HL-60 (cell line): ENCODE results near the gene MOXD1.

Experiments
- DNase-seq, 2 experiments: peaks; one replicate each; pipeline ENCODE4 v3.0.0-alpha.2; 2010 to 2020; ENCODE audit warnings: low read depth in 1 of 2, low spot score in 1 of 2
- H3K27ac ChIP-seq: fragments of 250-450 bp; sonication (Bioruptor Pico); replicated peaks from 2 replicates; pipeline ENCODE4 v1.5.1; 2020; ENCODE audit warnings: mild to moderate bottlenecking, moderate library complexity
- H3K27me3 ChIP-seq: fragments of 250-450 bp; sonication (Bioruptor Pico); 2 replicates; pipeline ENCODE4 v1.5.1; 2021; ENCODE audit warnings: mild to moderate bottlenecking, moderate library complexity; ENCODE audit not compliant: insufficient read depth, poor library complexity, severe bottlenecking
- H3K4me3 ChIP-seq: replicated peaks from 2 replicates; pipeline ENCODE4 v1.5.1; 2011; ENCODE audit warnings: mild to moderate bottlenecking, control low read depth, low read length; ENCODE audit not compliant: insufficient read depth
- CTCF ChIP-seq: IDR thresholded peaks from one replicate; pipeline ENCODE4 v1.5.1; 2011; ENCODE audit warnings: low read length, control low read depth, inconsistent platforms; ENCODE audit not compliant: insufficient read depth
- GABPA ChIP-seq: IDR thresholded peaks from 2 replicates; pipeline ENCODE4 v1.6.1; 2012; ENCODE audit warnings: low read depth
- POLR2AphosphoS5 ChIP-seq: IDR thresholded peaks from 2 replicates; pipeline ENCODE4 v1.6.1; 2012; ENCODE audit warnings: low read depth
- REST ChIP-seq: IDR thresholded peaks from 2 replicates; pipeline ENCODE4 v1.6.1; 2012; ENCODE audit warnings: low read depth; ENCODE audit not compliant: insufficient replicate concordance
- SPI1 ChIP-seq: IDR thresholded peaks from 2 replicates; pipeline ENCODE4 v1.6.1; 2012; ENCODE audit warnings: low read depth, mild to moderate bottlenecking, borderline replicate concordance

Gene MOXD1

GRCh38 chr6:132287101-132287500 is 114.2 kb downstream of the MOXD1 start:
- peaks cover 3% of the 10 kb centered on the region for H3K27me3 ChIP-seq
- no peak for DNase-seq
- no peak overlapping the region for H3K4me3 ChIP-seq
- TF ChIP-seq REST (no peak), CTCF (no peak), POLR2AphosphoS5 (no peak), GABPA (no peak), SPI1 (no peak)
- H3K27ac ChIP-seq: no peak overlapping the region

GRCh38 chr6:132286298-132287019 is 114.8 kb downstream of the MOXD1 start:
- TF ChIP-seq SPI1 (no peak), REST (no peak), POLR2AphosphoS5 (no peak)
- no peak overlapping the region for H3K4me3 ChIP-seq
- peak in 1 of 2 experiments; percentile 26 for DNase-seq
- H3K27me3 ChIP-seq: peaks cover 3% of the 10 kb centered on the region
- H3K27ac ChIP-seq: no peak overlapping the region

- H3K4me3 ChIP-seq: no peak overlapping the region
- TF ChIP-seq REST (no peak), GABPA (no peak)
- H3K27ac ChIP-seq: no peak overlapping the region
- H3K27me3 ChIP-seq: peaks cover 3% of the 10 kb centered on the region
- DNase-seq: no peak
Measured at GRCh38 chr6:132285004-132285780, 116.1 kb downstream of the MOXD1 start.

GRCh38 chr6:132282696-132283095 is 118.6 kb downstream of the MOXD1 start:
- DNase-seq: no peak
- no peak overlapping the region for H3K4me3 ChIP-seq
- H3K27me3 ChIP-seq: no peaks in the 10 kb centered on the region
- no peak for TF ChIP-seq REST
- no peak for TF ChIP-seq SPI1
- TF ChIP-seq GABPA: no peak
- H3K27ac ChIP-seq: no peak overlapping the region
